Left cardiac atrium (tissue), 4 donors: ENCODE measurements around the gene CSNK2A3. TPM values are rescaled to one million over a fixed set of nuclear protein-coding genes. Genes with fewer than 3 reads are reported as not detected.

Experiments used
- ATAC-seq, 2 donors: fragments of 200-7000 bp; cut with Tn5 transposase; one replicate each; pipeline ENCODE4 v1.9.1; 2020; ENCODE audit warnings: mild to moderate bottlenecking in 2 of 2, moderate library complexity in 2 of 2
- DNase-seq: peaks from one replicate; pipeline ENCODE4 v3.0.0-alpha.2; 2020
- intact Hi-C, 2 donors: fragments of 100-400 bp; cut with DNase I; formaldehyde crosslinking; loops; one replicate each; pipeline versions ENCODE4 v1.14.1 to v1.15.1; 2022 to 2023
- total RNA-seq, 2 donors: library from RNA; stranded (reverse); fragmentation: NEBNext Ultra II Directional; extraction: Animal tissue kit (Norgen Biotek cat#: 25700); gene quantifications; one replicate each; pipeline ENCODE4 v1.2.1, GENCODE V29; 2021
- donor health status: DM: no; HTN: yes; CAD: no.
- donor health status: DM: no; HTN: yes; CAD: no; lungs with severe emphysema.
- donor health status: DM: yes; HTN: yes; CAD: no.
- donor health status: Dilated cardiomyopathy.

CSNK2A3 gene
- total RNA-seq, 2 donors from 2014 or later: 0.97 to 1.7 TPM

DNA sequence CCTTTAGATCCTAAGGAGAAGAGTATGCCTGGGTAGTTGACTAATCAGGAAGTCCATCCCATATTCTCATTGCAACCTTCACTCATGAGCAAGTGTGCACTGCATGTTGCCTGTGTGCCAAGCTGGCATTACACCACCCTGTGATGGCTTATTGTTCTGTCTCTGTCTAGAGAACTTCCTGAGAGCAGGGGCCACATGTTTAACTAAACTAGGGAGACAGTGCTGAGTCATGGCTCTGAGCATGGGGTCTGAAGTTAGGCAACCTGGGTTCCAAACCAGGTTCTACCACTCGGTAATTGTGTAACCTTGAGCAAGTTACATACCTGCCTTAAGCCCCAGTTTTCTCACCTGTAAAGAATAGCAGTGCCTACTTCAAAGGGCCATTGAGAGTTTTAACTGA, 39.6 kb downstream of the CSNK2A3 start:
- DNase-seq (no peak), ATAC-seq (peak; percentile 35 to 58)
- intact Hi-C loops: no loop called here

DNA sequence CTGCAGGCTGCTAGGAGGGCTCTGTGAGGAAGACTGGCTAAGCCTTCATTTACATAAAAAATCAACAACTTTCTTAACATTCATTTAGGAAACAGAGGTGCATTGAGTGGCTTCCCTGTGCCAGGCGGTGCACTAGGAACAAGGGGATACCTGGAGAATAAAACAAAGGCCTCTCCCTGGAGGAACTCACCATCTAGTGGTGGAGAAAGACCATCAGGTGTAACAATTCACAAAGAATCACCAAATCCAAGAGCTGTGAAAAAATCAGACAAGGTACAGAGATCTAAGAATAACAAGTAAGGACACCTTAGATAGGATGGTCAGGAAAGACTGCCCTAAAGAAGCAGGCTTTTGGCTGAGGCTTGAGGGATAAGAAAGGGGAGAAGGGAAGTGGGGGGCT, 40.3 kb downstream of the CSNK2A3 start:
- intact Hi-C loops: no loop called here
- ATAC-seq (no peak), DNase-seq (no peak)

DNA sequence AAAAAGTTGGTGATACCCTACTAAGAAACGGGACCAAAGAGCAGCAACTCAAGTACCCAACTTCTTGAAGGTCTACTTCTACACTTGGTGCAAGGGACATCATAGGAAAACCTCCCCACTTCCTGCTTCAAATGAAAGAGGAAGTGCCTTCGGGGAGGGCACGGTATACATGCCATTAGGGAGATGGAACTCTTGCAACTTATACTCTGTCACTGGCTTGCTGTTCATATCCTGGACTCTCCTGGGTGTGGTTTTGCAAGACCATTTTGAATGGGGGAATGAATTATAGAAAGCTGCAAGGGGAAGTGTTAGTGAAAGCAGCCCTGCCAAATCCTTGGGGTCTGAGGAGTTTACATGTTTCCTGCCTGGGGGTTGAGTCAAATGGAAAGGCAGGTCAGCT, 41.9 kb downstream of the CSNK2A3 start:
- no peak for ATAC-seq

DNA sequence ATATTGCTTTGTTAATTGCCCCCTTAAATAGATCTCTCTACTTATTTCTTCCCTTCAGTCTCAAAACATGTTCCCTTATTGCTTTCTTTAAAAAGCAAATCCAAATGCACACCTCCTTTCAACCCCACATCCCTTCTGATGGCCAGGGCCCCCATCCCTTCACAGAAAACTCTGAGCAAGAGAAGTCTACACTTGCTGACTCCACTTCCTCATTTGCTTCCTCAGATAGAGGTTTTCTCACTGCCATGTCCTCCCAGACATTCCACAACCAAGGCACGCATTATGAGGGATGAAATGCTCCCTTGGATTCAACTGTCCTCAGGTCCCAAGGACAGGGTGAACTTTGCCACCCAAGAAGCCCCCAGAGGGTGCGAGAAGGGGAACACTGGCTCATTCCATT, 43.1 kb downstream of the CSNK2A3 start:
- intact Hi-C loops: no loop called here
- DNase-seq (no peak), ATAC-seq (no peak)

More for the DNA sequence above, 41.9 kb downstream of the CSNK2A3 start:
- intact Hi-C loops: no loop called here
- no peak for DNase-seq

DNA sequence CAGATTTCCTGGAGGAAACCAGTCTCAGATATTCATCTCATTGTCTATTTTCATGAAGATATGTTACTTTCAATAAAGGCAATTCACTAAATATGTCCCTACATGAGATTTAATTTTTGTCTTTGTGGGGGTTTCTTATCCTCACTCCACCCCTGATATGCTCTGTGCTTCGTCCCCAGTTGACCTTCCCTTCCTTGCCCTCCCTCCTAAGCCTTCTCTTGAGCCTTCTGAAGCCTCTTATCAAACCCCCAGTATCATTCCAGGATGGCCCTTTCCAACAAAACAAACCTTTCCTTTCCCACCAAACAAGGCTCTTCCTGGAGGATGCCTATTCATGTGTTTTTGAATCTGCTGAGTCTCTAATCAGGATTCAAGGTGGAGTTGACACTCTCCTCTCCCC, 44.8 kb downstream of the CSNK2A3 start:
- ATAC-seq (no peak), DNase-seq (no peak)
- intact Hi-C loops: no loop called here

DNA sequence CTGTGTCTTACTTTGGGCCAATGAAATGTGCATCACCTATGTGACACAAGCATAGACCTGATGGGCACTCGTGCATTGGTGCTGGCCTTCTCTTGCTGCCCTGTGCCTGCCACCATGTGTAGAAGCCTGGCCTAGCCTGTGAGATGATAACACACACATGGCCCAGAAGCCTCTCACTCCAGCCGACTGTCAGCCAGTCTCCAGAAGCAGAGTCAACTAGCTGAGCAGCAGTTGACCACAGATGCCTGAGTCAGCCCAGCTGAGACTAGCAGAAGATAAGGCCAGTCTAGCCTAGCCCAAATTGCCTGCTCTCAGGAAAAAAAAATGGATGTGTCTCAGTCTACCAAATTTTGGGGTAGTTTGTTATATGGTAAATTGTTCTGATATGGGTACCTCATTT, 46.2 kb downstream of the CSNK2A3 start:
- DNase-seq (no peak), ATAC-seq (peak in 1 of 2 donors; percentile 45)
- intact Hi-C loops: no loop called here

DNA sequence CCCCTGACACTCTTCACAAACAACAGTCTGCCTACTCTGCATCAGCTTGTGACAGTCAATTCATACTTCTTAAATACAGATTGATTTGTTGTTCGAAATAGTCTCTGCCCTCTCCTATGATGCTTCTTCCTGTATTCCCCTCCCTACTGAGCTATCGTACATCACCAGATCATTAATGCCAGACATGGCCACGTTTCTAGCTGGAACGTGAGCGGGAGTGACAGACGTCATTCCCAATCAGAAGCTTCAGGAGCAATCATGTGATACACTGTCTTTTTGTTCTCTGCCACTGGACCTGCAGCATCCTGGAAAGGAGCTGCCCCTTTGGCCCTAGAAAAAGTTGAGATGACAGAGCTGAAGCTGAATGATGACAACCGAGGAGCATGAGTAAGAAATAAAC, 48.5 kb downstream of the CSNK2A3 start:
- DNase-seq (no peak), ATAC-seq (no peak)
- intact Hi-C loops: no loop called here

DNA sequence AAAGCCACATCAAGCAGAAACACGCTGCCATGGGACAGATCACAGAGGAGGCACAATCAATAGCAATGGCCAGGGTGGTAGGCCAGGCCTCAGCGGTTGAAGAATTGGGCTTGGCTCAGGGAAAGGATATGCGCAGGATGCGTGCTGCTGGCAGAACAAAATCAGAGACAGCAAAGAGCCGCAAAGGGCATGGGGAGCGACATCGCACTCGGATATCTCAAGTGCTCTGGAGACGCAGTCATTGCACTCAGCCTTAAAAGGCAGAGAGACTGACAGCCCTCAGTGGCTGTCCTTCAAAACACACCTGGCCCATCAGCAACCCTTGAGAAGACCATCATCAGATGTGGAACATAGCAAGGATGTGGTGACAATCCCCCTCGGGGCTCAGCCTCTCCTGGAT, 50.5 kb downstream of the CSNK2A3 start:
- ATAC-seq (peak; percentile 29 to 70), DNase-seq (no peak)
- intact Hi-C loops: no loop called here
